Measurements from ENCODE around the gene HSD3B7.
"Not testable (repeated sequence)": the region's sequence is repeated elsewhere in the genome, so short reads cannot be mapped to it uniquely, and the experiment has no call there.

The HSD3B7 gene

DNA sequence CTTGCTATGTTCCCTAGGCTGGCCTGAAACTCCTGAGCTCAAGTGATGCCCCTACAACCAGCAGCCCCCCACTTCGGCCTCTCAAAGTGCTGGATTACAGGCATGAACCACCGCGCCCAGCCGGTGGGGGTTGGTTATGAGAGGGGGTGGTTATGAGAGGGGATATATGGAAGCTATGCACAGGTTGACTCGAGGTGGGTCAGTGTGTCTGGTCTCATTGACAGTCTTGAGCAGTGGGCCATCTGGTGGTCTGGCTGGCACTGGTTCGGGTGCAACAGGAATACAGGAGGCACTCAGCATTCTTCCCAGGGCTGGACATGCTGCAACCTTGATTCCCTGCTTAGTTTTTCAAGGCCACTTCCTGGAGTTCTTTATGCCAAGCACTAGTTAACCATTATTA is 31.0 kb downstream of the HSD3B7 start:
- H4K20me1 ChIP-seq (ENCODE audit: insufficient read depth) = no peaks in the 10 kb centered on the region
- H3K4me1 ChIP-seq (ENCODE audit: low read depth, poor library complexity, severe bottlenecking) = no peaks in the 10 kb centered on the region
- H3K9ac ChIP-seq = no peak overlapping the region
- no peak overlapping the region for H3K4me2 ChIP-seq
- no peaks in the 10 kb centered on the region for H3K79me2 ChIP-seq (ENCODE audit: insufficient read depth, low read depth)
- H3K36me3 ChIP-seq (ENCODE audit: insufficient read depth) = no peaks in the 10 kb centered on the region
- no peak overlapping the region for H3K27ac ChIP-seq
- no peak overlapping the region for H3K4me3 ChIP-seq (IDR thresholded peaks at IDR 0.05; ENCODE audit: insufficient read depth, low read depth, low read length)
- no peak overlapping the region for H2AFZ ChIP-seq (ENCODE audit: low read depth)
- TF ChIP-seq, protein P1, sequence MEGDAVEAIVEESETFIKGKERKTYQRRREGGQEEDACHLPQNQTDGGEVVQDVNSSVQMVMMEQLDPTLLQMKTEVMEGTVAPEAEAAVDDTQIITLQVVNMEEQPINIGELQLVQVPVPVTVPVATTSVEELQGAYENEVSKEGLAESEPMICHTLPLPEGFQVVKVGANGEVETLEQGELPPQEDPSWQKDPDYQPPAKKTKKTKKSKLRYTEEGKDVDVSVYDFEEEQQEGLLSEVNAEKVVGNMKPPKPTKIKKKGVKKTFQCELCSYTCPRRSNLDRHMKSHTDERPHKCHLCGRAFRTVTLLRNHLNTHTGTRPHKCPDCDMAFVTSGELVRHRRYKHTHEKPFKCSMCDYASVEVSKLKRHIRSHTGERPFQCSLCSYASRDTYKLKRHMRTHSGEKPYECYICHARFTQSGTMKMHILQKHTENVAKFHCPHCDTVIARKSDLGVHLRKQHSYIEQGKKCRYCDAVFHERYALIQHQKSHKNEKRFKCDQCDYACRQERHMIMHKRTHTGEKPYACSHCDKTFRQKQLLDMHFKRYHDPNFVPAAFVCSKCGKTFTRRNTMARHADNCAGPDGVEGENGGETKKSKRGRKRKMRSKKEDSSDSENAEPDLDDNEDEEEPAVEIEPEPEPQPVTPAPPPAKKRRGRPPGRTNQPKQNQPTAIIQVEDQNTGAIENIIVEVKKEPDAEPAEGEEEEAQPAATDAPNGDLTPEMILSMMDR (conservative IDR thresholded peaks at IDR 0.05; ENCODE audit: low read depth, low read length) = no peak
- peaks cover 34% of the 10 kb centered on the region; the same call in 1 of the 2 replicates for H3K27me3 ChIP-seq (ENCODE audit: insufficient read depth, low read depth)

DNA sequence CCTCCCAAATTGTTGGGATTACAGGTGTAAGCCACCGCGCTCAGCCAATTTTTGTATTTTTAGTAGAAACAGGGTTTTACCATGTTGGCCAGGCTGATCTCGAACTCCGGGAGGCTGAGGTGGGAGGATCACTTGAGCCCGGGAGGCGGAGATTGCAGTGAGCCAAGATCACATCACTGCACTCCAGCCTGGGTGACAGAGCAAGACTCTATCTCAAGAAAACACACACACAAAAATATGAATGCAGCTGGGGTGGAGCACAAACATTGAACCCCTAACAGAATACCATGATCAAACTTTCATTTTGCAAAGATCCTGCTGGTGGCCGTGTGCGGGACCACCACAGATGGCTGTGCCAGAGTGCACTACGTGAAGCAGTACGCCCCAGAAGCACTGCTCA is 32.7 kb downstream of the HSD3B7 start:
- not testable (repeated sequence) for H4K20me1 ChIP-seq (ENCODE audit: insufficient read depth); H3K4me3 ChIP-seq (IDR thresholded peaks at IDR 0.05; ENCODE audit: insufficient read depth, low read depth, low read length); H3K4me2 ChIP-seq; H2AFZ ChIP-seq (ENCODE audit: low read depth); H3K27ac ChIP-seq; H3K4me1 ChIP-seq (ENCODE audit: low read depth, poor library complexity, severe bottlenecking); H3K9ac ChIP-seq; H3K79me2 ChIP-seq (ENCODE audit: insufficient read depth, low read depth); H3K36me3 ChIP-seq (ENCODE audit: insufficient read depth)
- H3K27me3 ChIP-seq (ENCODE audit: insufficient read depth, low read depth) = peaks cover 19% of the 10 kb centered on the region; the same call in 1 of the 2 replicates

DNA sequence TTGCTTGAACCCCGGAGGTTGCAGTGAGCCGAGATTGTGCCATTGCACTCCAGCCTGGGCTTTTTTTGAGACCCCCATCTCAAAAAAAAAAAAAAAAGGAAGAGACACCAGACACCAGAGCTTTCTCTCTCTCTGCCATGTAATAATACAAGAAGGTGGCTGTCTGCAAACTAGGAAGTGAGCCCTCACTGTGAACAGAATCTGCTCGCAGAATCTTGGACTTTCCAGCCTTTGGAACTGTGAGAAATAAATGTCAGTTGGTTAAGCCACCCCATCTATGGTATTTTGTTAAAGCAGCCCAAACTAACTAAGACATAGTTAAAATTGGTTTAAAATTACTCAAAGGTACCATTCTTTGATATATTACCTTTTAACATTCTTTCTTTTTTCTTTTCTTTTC is 35.5 kb downstream of the HSD3B7 start:
- Histone ChIP-seq H2AFZ (ENCODE audit: low read depth) (no peak overlapping the region), H3K27me3 (ENCODE audit: insufficient read depth, low read depth) (no peaks in the 10 kb centered on the region), H3K4me3 (IDR thresholded peaks at IDR 0.05; ENCODE audit: insufficient read depth, low read depth, low read length) (no peak overlapping the region), H3K4me1 (ENCODE audit: low read depth, poor library complexity, severe bottlenecking) (peaks cover 3% of the 10 kb centered on the region), H3K27ac (no peak overlapping the region), H3K79me2 (ENCODE audit: insufficient read depth, low read depth) (no peaks in the 10 kb centered on the region), H4K20me1 (ENCODE audit: insufficient read depth) (no peaks in the 10 kb centered on the region), H3K9ac (no peak overlapping the region), H3K4me2 (no peak overlapping the region), H3K36me3 (ENCODE audit: insufficient read depth) (no peaks in the 10 kb centered on the region)
- TF ChIP-seq, protein P1 (conservative IDR thresholded peaks at IDR 0.05; ENCODE audit: low read depth, low read length) = no peak

DNA sequence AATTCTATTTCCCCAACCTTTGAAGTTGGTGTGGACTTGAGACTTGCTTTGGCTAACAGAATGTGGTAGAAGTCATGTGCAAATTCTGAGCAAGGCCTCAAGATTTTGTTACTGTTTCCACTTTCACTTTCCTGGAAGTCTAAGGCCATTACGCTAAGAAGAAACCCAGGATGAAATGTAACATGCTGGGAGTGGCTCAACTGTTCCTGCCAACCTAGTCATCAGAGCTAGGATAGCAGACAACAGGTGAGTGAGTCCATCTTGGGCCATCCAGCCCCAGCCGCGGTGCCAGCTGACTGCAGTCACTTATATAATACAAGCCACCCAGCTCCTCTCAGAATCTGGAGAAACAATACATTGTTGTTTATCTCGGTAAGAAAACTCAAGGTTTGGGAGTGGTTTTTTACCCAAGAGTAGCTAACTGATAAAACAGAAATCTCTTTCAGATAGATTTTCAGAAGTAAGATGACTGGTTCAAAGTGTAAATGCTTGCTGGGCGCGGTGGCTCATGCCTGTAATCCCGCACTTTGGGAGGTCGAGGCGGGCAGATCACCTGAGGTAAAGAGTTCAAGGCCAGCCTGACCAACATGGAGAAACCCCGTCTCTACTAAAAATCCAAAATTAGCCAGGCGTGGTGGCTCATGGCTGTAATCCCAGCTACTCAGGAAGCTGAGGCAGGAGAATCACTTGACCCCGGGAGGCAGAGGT is 37.7 kb downstream of the HSD3B7 start:
- no peak overlapping the region for H3K9ac ChIP-seq
- no peak overlapping the region for H3K4me2 ChIP-seq
- no peak overlapping the region for H3K27ac ChIP-seq
- no peaks in the 10 kb centered on the region for H3K27me3 ChIP-seq (ENCODE audit: insufficient read depth, low read depth)
- no peaks in the 10 kb centered on the region for H3K36me3 ChIP-seq (ENCODE audit: insufficient read depth)
- H4K20me1 ChIP-seq (ENCODE audit: insufficient read depth) = no peaks in the 10 kb centered on the region
- no peak overlapping the region for H3K4me3 ChIP-seq (IDR thresholded peaks at IDR 0.05; ENCODE audit: insufficient read depth, low read depth, low read length)
- H3K79me2 ChIP-seq (ENCODE audit: insufficient read depth, low read depth) = no peaks in the 10 kb centered on the region
- TF ChIP-seq, protein P1 (conservative IDR thresholded peaks at IDR 0.05; ENCODE audit: low read depth, low read length) = no peak
- no peak overlapping the region for H2AFZ ChIP-seq (ENCODE audit: low read depth)
- peaks cover 3% of the 10 kb centered on the region for H3K4me1 ChIP-seq (ENCODE audit: low read depth, poor library complexity, severe bottlenecking)

DNA sequence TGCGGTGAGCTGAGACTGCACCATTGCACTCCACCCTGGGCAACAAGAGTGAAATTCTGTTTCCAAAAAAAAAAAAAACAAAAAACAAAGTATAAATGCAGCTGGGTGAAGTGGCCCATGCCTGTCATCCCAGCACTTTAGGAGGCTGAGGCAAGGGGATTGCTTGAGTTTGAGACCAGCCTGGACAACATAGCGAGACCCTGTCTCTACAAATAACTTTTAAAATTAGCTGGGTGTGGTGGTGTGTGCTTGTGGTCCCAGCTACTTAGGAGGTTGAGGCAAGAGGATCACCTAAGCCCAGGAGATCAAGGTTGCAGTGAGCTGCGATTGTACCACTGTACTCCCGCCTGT is 38.2 kb downstream of the HSD3B7 start:
- no peaks in the 10 kb centered on the region for H3K36me3 ChIP-seq (ENCODE audit: insufficient read depth)
- H3K4me1 ChIP-seq (ENCODE audit: low read depth, poor library complexity, severe bottlenecking) = peaks cover 3% of the 10 kb centered on the region
- H2AFZ ChIP-seq (ENCODE audit: low read depth) = no peak overlapping the region
- no peak overlapping the region for H3K4me2 ChIP-seq
- H3K27me3 ChIP-seq (ENCODE audit: insufficient read depth, low read depth) = no peaks in the 10 kb centered on the region
- H4K20me1 ChIP-seq (ENCODE audit: insufficient read depth) = no peaks in the 10 kb centered on the region
- H3K79me2 ChIP-seq (ENCODE audit: insufficient read depth, low read depth) = no peaks in the 10 kb centered on the region
- no peak overlapping the region for H3K27ac ChIP-seq
- H3K9ac ChIP-seq = no peak overlapping the region
- no peak overlapping the region for H3K4me3 ChIP-seq (IDR thresholded peaks at IDR 0.05; ENCODE audit: insufficient read depth, low read depth, low read length)
- TF ChIP-seq, protein P1 (conservative IDR thresholded peaks at IDR 0.05; ENCODE audit: low read depth, low read length) = no peak

All from KMS-11 (cell line).